Measurements from ENCODE around the gene SLC25A36. TPM values are rescaled to one million over a fixed set of nuclear protein-coding genes. Genes with fewer than 3 reads are reported as not detected.
"Not testable (repeated sequence)": the region's sequence is repeated elsewhere in the genome, so short reads cannot be mapped to it uniquely, and the experiment has no call there.

SLC25A36 gene
- total RNA-seq, 2 experiments from 2014 or later = 42.3 to 62.3 TPM

GRCh38 chr3:140953028-140953960 is 11.7 kb downstream of the SLC25A36 start:
- POLR2A ChIA-PET = interaction anchor here (0.9 kb wide), 2 partner anchors 10 to 12 kb away, joined by 4 read pairs; no protein-coding TSS in a partner anchor

GRCh38 chr3:140954576-140954975 is 12.9 kb downstream of the SLC25A36 start:
- no peaks in the 10 kb centered on the region for H3K27me3 Mint-ChIP-seq
- H3K27ac Mint-ChIP-seq = no peak overlapping the region
- no peaks in the 10 kb centered on the region for H3K9me3 Mint-ChIP-seq (ENCODE audit: low read depth)
- H3K36me3 Mint-ChIP-seq (ENCODE audit: low read depth) = peaks cover 17% of the 10 kb centered on the region
- H3K4me3 Mint-ChIP-seq = no peak overlapping the region
- intact Hi-C loops (cut with DNase I, micrococcal nuclease) = no loop called here
- CTCF ChIA-PET = interaction anchor here (1.0 to 1.8 kb wide), 3 partner anchors 17 to 90 kb away, joined by 3 to 7 read pairs (median 5); no protein-coding TSS in a partner anchor
- no peak for ATAC-seq
- H3K4me1 Mint-ChIP-seq = peaks cover 33% of the 10 kb centered on the region
- POLR2A ChIA-PET = no interaction called here
- DNase-seq = no peak

More at GRCh38 chr3:140953028-140953960, 11.7 kb downstream of the SLC25A36 start:
- ATAC-seq (peak; percentile 70), DNase-seq (no peak)
- no peaks in the 10 kb centered on the region for H3K9me3 Mint-ChIP-seq (ENCODE audit: low read depth)
- H3K27me3 Mint-ChIP-seq = no peaks in the 10 kb centered on the region
- CTCF ChIA-PET = interaction anchor here (0.7 to 1.6 kb wide), 5 partner anchors 9 to 89 kb away, joined by 3 to 7 read pairs (median 3); no protein-coding TSS in a partner anchor
- no peak overlapping the region for H3K27ac Mint-ChIP-seq
- peaks cover 38% of the 10 kb centered on the region for H3K4me1 Mint-ChIP-seq
- no peak overlapping the region for H3K4me3 Mint-ChIP-seq
- H3K36me3 Mint-ChIP-seq (ENCODE audit: low read depth) = peaks cover 16% of the 10 kb centered on the region
- intact Hi-C loops (cut with DNase I, micrococcal nuclease) = no loop called here

- ATAC-seq = no peak
- Mint-ChIP-seq H3K4me1 (peaks cover 27% of the 10 kb centered on the region), H3K36me3 (ENCODE audit: low read depth) (peaks cover 20% of the 10 kb centered on the region), H3K4me3 (no peak overlapping the region), H3K27ac (no peak overlapping the region), H3K27me3 (no peaks in the 10 kb centered on the region), H3K9me3 (ENCODE audit: low read depth) (no peaks in the 10 kb centered on the region)
- DNase-seq = no peak
- ChIA-PET POLR2A (no interaction called here), CTCF (interaction anchor here (1.4 to 1.8 kb wide), 2 partner anchors 15 to 16 kb away, joined by 4 to 5 read pairs; no protein-coding TSS in a partner anchor)
- intact Hi-C loops (cut with DNase I, micrococcal nuclease) = no loop called here
Observed at GRCh38 chr3:140955645-140956044, 14.0 kb downstream of the SLC25A36 start.

GRCh38 chr3:140956058-140956835 is 14.6 kb downstream of the SLC25A36 start:
- Mint-ChIP-seq H3K4me1 (peaks cover 23% of the 10 kb centered on the region), H3K27me3 (no peaks in the 10 kb centered on the region), H3K9me3 (ENCODE audit: low read depth) (no peaks in the 10 kb centered on the region), H3K36me3 (ENCODE audit: low read depth) (peaks cover 23% of the 10 kb centered on the region), H3K4me3 (no peak overlapping the region), H3K27ac (no peak overlapping the region)
- no peak for ATAC-seq
- intact Hi-C loops (cut with DNase I, micrococcal nuclease) = no loop called here
- CTCF ChIA-PET = interaction anchor here (1.0 to 1.8 kb wide), 4 partner anchors 12 to 272 kb away, joined by 3 to 5 read pairs (median 4); no protein-coding TSS in a partner anchor
- POLR2A ChIA-PET = no interaction called here
- DNase-seq = no peak

- ChIA-PET POLR2A (no interaction called here), CTCF (interaction anchor here (1.7 kb wide), 1 partner anchor 17 kb away, joined by 5 read pairs; no protein-coding TSS in a partner anchor)
- DNase-seq (no peak), ATAC-seq (peak; percentile 42)
- Mint-ChIP-seq H3K27me3 (no peaks in the 10 kb centered on the region), H3K36me3 (ENCODE audit: low read depth) (peaks cover 21% of the 10 kb centered on the region), H3K4me3 (no peak overlapping the region), H3K27ac (no peak overlapping the region), H3K4me1 (peaks cover 4% of the 10 kb centered on the region), H3K9me3 (ENCODE audit: low read depth) (no peaks in the 10 kb centered on the region)
- intact Hi-C loops (cut with DNase I, micrococcal nuclease) = loop anchor here (1.0 to 2.0 kb wide), 2 partner anchors 74 to 75 kb away; no protein-coding TSS in a partner anchor
Observed at GRCh38 chr3:140972833-140973232, 31.2 kb downstream of the SLC25A36 start.

GRCh38 chr3:140974900-140975299 is 33.3 kb downstream of the SLC25A36 start:
- no peak for DNase-seq
- Mint-ChIP-seq H3K27me3 (no peaks in the 10 kb centered on the region), H3K4me1 (peaks cover 4% of the 10 kb centered on the region), H3K4me3 (no peak overlapping the region), H3K27ac (peak overlapping the region; percentile 37), H3K36me3 (ENCODE audit: low read depth) (peaks cover 27% of the 10 kb centered on the region), H3K9me3 (ENCODE audit: low read depth) (no peaks in the 10 kb centered on the region)
- ChIA-PET POLR2A (no interaction called here), CTCF (interaction anchor here (0.7 to 1.7 kb wide), 2 partner anchors 17 to 790 kb away, joined by 4 read pairs; no protein-coding TSS in a partner anchor)
- ATAC-seq = no peak
- intact Hi-C loops (cut with DNase I, micrococcal nuclease) = no loop called here

- Mint-ChIP-seq H3K4me1 (no peaks in the 10 kb centered on the region), H3K4me3 (no peak overlapping the region), H3K27ac (no peak overlapping the region), H3K27me3 (no peaks in the 10 kb centered on the region), H3K36me3 (ENCODE audit: low read depth) (peaks cover 19% of the 10 kb centered on the region), H3K9me3 (ENCODE audit: low read depth) (peaks cover 5% of the 10 kb centered on the region)
- CTCF ChIA-PET = no interaction called here
- DNase-seq = no peak
- POLR2A ChIA-PET = no interaction called here
- no peak for ATAC-seq
- intact Hi-C loops (cut with DNase I, micrococcal nuclease) = no loop called here
Observed at GRCh38 chr3:140980663-140981062, 39.0 kb downstream of the SLC25A36 start.

- CTCF ChIA-PET = interaction anchor here (1.0 kb wide), 1 partner anchor 13 kb away, joined by 4 read pairs; no protein-coding TSS in a partner anchor
Observed at GRCh38 chr3:140987792-140988191, 46.2 kb downstream of the SLC25A36 start.

GRCh38 chr3:140994316-140994715 is 52.7 kb downstream of the SLC25A36 start:
- no peak overlapping the region for H3K27ac Mint-ChIP-seq
- H3K4me1 Mint-ChIP-seq = no peaks in the 10 kb centered on the region
- H3K36me3 Mint-ChIP-seq (ENCODE audit: low read depth) = no peaks in the 10 kb centered on the region
- H3K4me3 Mint-ChIP-seq = no peak overlapping the region
- H3K9me3 Mint-ChIP-seq (ENCODE audit: low read depth) = peaks cover 9% of the 10 kb centered on the region
- ChIA-PET CTCF (no interaction called here), POLR2A (no interaction called here)
- intact Hi-C loops (cut with DNase I, micrococcal nuclease) = no loop called here
- ATAC-seq (no peak), DNase-seq (no peak)
- H3K27me3 Mint-ChIP-seq = no peaks in the 10 kb centered on the region

More at GRCh38 chr3:140987792-140988191, 46.2 kb downstream of the SLC25A36 start:
- H3K27me3 Mint-ChIP-seq; intact Hi-C loops (cut with DNase I, micrococcal nuclease); POLR2A ChIA-PET; ATAC-seq; H3K36me3 Mint-ChIP-seq (ENCODE audit: low read depth); DNase-seq; H3K4me1 Mint-ChIP-seq; H3K4me3 Mint-ChIP-seq; H3K27ac Mint-ChIP-seq: not testable (repeated sequence)
- H3K9me3 Mint-ChIP-seq (ENCODE audit: low read depth) = peaks cover 21% of the 10 kb centered on the region

- intact Hi-C loops (cut with DNase I, micrococcal nuclease); H3K27me3 Mint-ChIP-seq; H3K4me1 Mint-ChIP-seq; CTCF ChIA-PET; DNase-seq; H3K4me3 Mint-ChIP-seq; H3K36me3 Mint-ChIP-seq (ENCODE audit: low read depth); H3K27ac Mint-ChIP-seq; H3K9me3 Mint-ChIP-seq (ENCODE audit: low read depth); POLR2A ChIA-PET; ATAC-seq: not testable (repeated sequence)
Observed at GRCh38 chr3:140994861-140995260, 53.2 kb downstream of the SLC25A36 start.

- intact Hi-C loops (cut with DNase I, micrococcal nuclease) = no loop called here
- H3K9me3 Mint-ChIP-seq (ENCODE audit: low read depth) = peaks cover 9% of the 10 kb centered on the region
- ATAC-seq (no peak), DNase-seq (no peak)
- no peaks in the 10 kb centered on the region for H3K36me3 Mint-ChIP-seq (ENCODE audit: low read depth)
- peaks cover 7% of the 10 kb centered on the region for H3K4me1 Mint-ChIP-seq
- H3K4me3 Mint-ChIP-seq = no peak overlapping the region
- ChIA-PET CTCF (interaction anchor here (0.6 kb wide), 1 partner anchor 12 kb away, joined by 3 read pairs; no protein-coding TSS in a partner anchor), POLR2A (no interaction called here)
- H3K27ac Mint-ChIP-seq = no peak overlapping the region
- no peaks in the 10 kb centered on the region for H3K27me3 Mint-ChIP-seq
Observed at GRCh38 chr3:140995881-140996280, 54.2 kb downstream of the SLC25A36 start.
